Measurements from ENCODE around the gene ST6GALNAC3.

Gene ST6GALNAC3

GRCh38 chr1:76593141-76593540 is 518.6 kb downstream of the ST6GALNAC3 start:
- H3K27ac Mint-ChIP-seq = no peak overlapping the region
- H3K27me3 Mint-ChIP-seq (ENCODE audit: low read depth) = no peaks in the 10 kb centered on the region
- H3K9me3 Mint-ChIP-seq = no peaks in the 10 kb centered on the region
- no peaks in the 10 kb centered on the region for H3K4me1 Mint-ChIP-seq (ENCODE audit: low read depth)
- H3K36me3 Mint-ChIP-seq (ENCODE audit: low read depth) = no peaks in the 10 kb centered on the region
- no peak for DNase-seq (ENCODE audit: low spot score)
- H3K4me3 Mint-ChIP-seq = no peak overlapping the region

- Mint-ChIP-seq H3K27me3 (ENCODE audit: low read depth) (no peaks in the 10 kb centered on the region), H3K4me1 (ENCODE audit: low read depth) (no peaks in the 10 kb centered on the region), H3K9me3 (no peaks in the 10 kb centered on the region), H3K27ac (no peak overlapping the region), H3K36me3 (ENCODE audit: low read depth) (no peaks in the 10 kb centered on the region), H3K4me3 (no peak overlapping the region)
- no peak for DNase-seq (ENCODE audit: low spot score)
Observed at GRCh38 chr1:76593618-76594017, 519.1 kb downstream of the ST6GALNAC3 start.

GRCh38 chr1:76595024-76595423 is 520.5 kb downstream of the ST6GALNAC3 start:
- no peak overlapping the region for H3K4me3 Mint-ChIP-seq
- no peaks in the 10 kb centered on the region for H3K36me3 Mint-ChIP-seq (ENCODE audit: low read depth)
- no peaks in the 10 kb centered on the region for H3K4me1 Mint-ChIP-seq (ENCODE audit: low read depth)
- no peaks in the 10 kb centered on the region for H3K27me3 Mint-ChIP-seq (ENCODE audit: low read depth)
- no peaks in the 10 kb centered on the region for H3K9me3 Mint-ChIP-seq
- H3K27ac Mint-ChIP-seq = no peak overlapping the region
- DNase-seq (ENCODE audit: low spot score) = no peak

GRCh38 chr1:76601465-76601864 is 526.9 kb downstream of the ST6GALNAC3 start:
- Mint-ChIP-seq H3K9me3 (no peaks in the 10 kb centered on the region), H3K4me1 (ENCODE audit: low read depth) (no peaks in the 10 kb centered on the region), H3K4me3 (no peak overlapping the region), H3K36me3 (ENCODE audit: low read depth) (no peaks in the 10 kb centered on the region), H3K27ac (no peak overlapping the region), H3K27me3 (ENCODE audit: low read depth) (no peaks in the 10 kb centered on the region)
- no peak for DNase-seq (ENCODE audit: low spot score)

- H3K36me3 Mint-ChIP-seq (ENCODE audit: low read depth) = no peaks in the 10 kb centered on the region
- no peaks in the 10 kb centered on the region for H3K27me3 Mint-ChIP-seq (ENCODE audit: low read depth)
- H3K9me3 Mint-ChIP-seq = no peaks in the 10 kb centered on the region
- no peak overlapping the region for H3K4me3 Mint-ChIP-seq
- H3K27ac Mint-ChIP-seq = no peak overlapping the region
- no peak for DNase-seq (ENCODE audit: low spot score)
- H3K4me1 Mint-ChIP-seq (ENCODE audit: low read depth) = no peaks in the 10 kb centered on the region
Observed at GRCh38 chr1:76607717-76608116, 533.2 kb downstream of the ST6GALNAC3 start.

GRCh38 chr1:76611770-76612445 is 537.4 kb downstream of the ST6GALNAC3 start:
- H3K9me3 Mint-ChIP-seq = no peaks in the 10 kb centered on the region
- no peak overlapping the region for H3K4me3 Mint-ChIP-seq
- no peaks in the 10 kb centered on the region for H3K27me3 Mint-ChIP-seq (ENCODE audit: low read depth)
- H3K27ac Mint-ChIP-seq = no peak overlapping the region
- DNase-seq (ENCODE audit: low spot score) = no peak
- no peaks in the 10 kb centered on the region for H3K4me1 Mint-ChIP-seq (ENCODE audit: low read depth)
- H3K36me3 Mint-ChIP-seq (ENCODE audit: low read depth) = no peaks in the 10 kb centered on the region

GRCh38 chr1:76613886-76614285 is 539.3 kb downstream of the ST6GALNAC3 start:
- Mint-ChIP-seq H3K4me3 (no peak overlapping the region), H3K36me3 (ENCODE audit: low read depth) (no peaks in the 10 kb centered on the region), H3K4me1 (ENCODE audit: low read depth) (no peaks in the 10 kb centered on the region), H3K27ac (no peak overlapping the region), H3K9me3 (no peaks in the 10 kb centered on the region), H3K27me3 (ENCODE audit: low read depth) (peaks cover 3% of the 10 kb centered on the region)
- DNase-seq (ENCODE audit: low spot score) = no peak

GRCh38 chr1:76615253-76616035 is 540.9 kb downstream of the ST6GALNAC3 start:
- H3K27ac Mint-ChIP-seq = no peak overlapping the region
- H3K27me3 Mint-ChIP-seq (ENCODE audit: low read depth) = peaks cover 3% of the 10 kb centered on the region
- no peak overlapping the region for H3K4me3 Mint-ChIP-seq
- no peaks in the 10 kb centered on the region for H3K9me3 Mint-ChIP-seq
- no peaks in the 10 kb centered on the region for H3K36me3 Mint-ChIP-seq (ENCODE audit: low read depth)
- H3K4me1 Mint-ChIP-seq (ENCODE audit: low read depth) = no peaks in the 10 kb centered on the region
- DNase-seq (ENCODE audit: low spot score) = no peak

- Mint-ChIP-seq H3K4me1 (ENCODE audit: low read depth) (no peaks in the 10 kb centered on the region), H3K9me3 (no peaks in the 10 kb centered on the region), H3K27me3 (ENCODE audit: low read depth) (peaks cover 3% of the 10 kb centered on the region), H3K27ac (no peak overlapping the region), H3K36me3 (ENCODE audit: low read depth) (no peaks in the 10 kb centered on the region), H3K4me3 (no peak overlapping the region)
- no peak for DNase-seq (ENCODE audit: low spot score)
Observed at GRCh38 chr1:76620371-76620770, 545.8 kb downstream of the ST6GALNAC3 start.

GRCh38 chr1:76622774-76623528 is 548.4 kb downstream of the ST6GALNAC3 start:
- Mint-ChIP-seq H3K4me1 (ENCODE audit: low read depth) (no peaks in the 10 kb centered on the region), H3K4me3 (no peak overlapping the region), H3K36me3 (ENCODE audit: low read depth) (no peaks in the 10 kb centered on the region), H3K9me3 (no peaks in the 10 kb centered on the region), H3K27ac (no peak overlapping the region), H3K27me3 (ENCODE audit: low read depth) (peaks cover 3% of the 10 kb centered on the region)
- DNase-seq (ENCODE audit: low spot score) = no peak

- no peaks in the 10 kb centered on the region for H3K4me1 Mint-ChIP-seq (ENCODE audit: low read depth)
- no peaks in the 10 kb centered on the region for H3K36me3 Mint-ChIP-seq (ENCODE audit: low read depth)
- no peaks in the 10 kb centered on the region for H3K27me3 Mint-ChIP-seq (ENCODE audit: low read depth)
- no peak overlapping the region for H3K4me3 Mint-ChIP-seq
- H3K9me3 Mint-ChIP-seq = no peaks in the 10 kb centered on the region
- DNase-seq (ENCODE audit: low spot score) = no peak
- H3K27ac Mint-ChIP-seq = no peak overlapping the region
Observed at GRCh38 chr1:76625886-76626678, 551.5 kb downstream of the ST6GALNAC3 start.

GRCh38 chr1:76627498-76627897 is 553.0 kb downstream of the ST6GALNAC3 start:
- no peak for DNase-seq (ENCODE audit: low spot score)
- no peaks in the 10 kb centered on the region for H3K36me3 Mint-ChIP-seq (ENCODE audit: low read depth)
- no peaks in the 10 kb centered on the region for H3K9me3 Mint-ChIP-seq
- no peak overlapping the region for H3K4me3 Mint-ChIP-seq
- H3K27ac Mint-ChIP-seq = no peak overlapping the region
- no peaks in the 10 kb centered on the region for H3K4me1 Mint-ChIP-seq (ENCODE audit: low read depth)
- H3K27me3 Mint-ChIP-seq (ENCODE audit: low read depth) = no peaks in the 10 kb centered on the region

GRCh38 chr1:76627901-76628300 is 553.4 kb downstream of the ST6GALNAC3 start:
- H3K27ac Mint-ChIP-seq = no peak overlapping the region
- H3K36me3 Mint-ChIP-seq (ENCODE audit: low read depth) = no peaks in the 10 kb centered on the region
- H3K27me3 Mint-ChIP-seq (ENCODE audit: low read depth) = no peaks in the 10 kb centered on the region
- DNase-seq (ENCODE audit: low spot score) = no peak
- H3K9me3 Mint-ChIP-seq = no peaks in the 10 kb centered on the region
- H3K4me3 Mint-ChIP-seq = no peak overlapping the region
- H3K4me1 Mint-ChIP-seq (ENCODE audit: low read depth) = no peaks in the 10 kb centered on the region

Measured in T-helper 2 cell treated with Interferon-gamma antibody and Interleukin-4, amounts not matched to agents 5 μg/mL and 100 μg/mL, for 36 hours (primary cell).